Forelimb muscle (tissue), 1 donor: ENCODE measurements around the gene USP46. TPM values are rescaled to one million over a fixed set of nuclear protein-coding genes. Genes with fewer than 3 reads are reported as not detected.

Experiments
- DNase-seq: peaks from one replicate; pipeline ENCODE4 v3.0.0-alpha.2; 2013; ENCODE audit warnings: low read depth
- polyA plus RNA-seq: library from polyadenylated mRNA; unstranded; fragments of 120-200 nt; gene quantifications from one replicate; pipeline ENCODE4 v1.2.1, GENCODE V29; 2013; ENCODE audit not compliant: insufficient read length

USP46 gene
- polyA plus RNA-seq, 1 donor: 29.0 TPM

- no peak for DNase-seq
These were observed 1.8 kb downstream of the USP46 start for GRCh38 chr4:52657292-52657617.

DNA sequence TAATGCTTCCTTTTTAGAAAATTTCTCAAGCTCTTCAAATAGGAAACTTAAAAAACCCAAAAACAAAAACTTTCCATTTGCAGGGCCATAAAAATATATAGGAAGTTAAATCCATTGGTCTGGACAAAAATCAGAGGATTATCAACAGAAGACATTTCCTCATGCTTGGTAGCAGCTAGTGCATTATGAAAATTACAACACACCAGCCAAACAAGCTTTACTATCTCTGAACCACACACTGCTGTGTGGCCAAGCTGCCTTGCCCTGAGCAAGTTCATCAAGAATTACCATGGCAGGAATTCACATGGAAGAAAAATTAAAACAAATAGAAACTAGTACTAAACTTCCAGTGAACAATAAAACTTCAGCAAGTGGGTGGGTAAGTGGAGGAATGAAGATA is 3.6 kb downstream of the USP46 start:
- no peak for DNase-seq

GRCh38 chr4:52651996-52652672 is 7.0 kb downstream of the USP46 start:
- no peak for DNase-seq

GRCh38 chr4:52648836-52649235 is 10.3 kb downstream of the USP46 start:
- DNase-seq: no peak

DNA sequence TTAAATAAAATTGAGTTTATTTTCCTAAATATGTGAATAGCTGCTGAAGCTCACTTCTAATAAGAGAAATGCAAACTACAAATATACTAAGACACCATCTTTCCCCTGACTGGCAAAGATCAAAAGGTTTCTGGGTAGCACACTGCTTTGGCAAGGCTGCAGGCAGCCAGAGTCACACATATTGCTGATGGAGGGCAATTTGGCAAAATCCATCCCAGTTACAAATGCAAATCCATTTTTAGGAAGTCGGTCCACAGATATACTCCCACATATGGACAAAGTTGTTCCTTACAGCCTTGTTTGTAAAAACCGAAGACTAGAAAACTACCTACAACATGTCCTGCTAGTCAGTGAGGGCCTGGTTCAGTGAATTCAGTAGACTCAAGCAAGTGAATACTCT is 12.4 kb downstream of the USP46 start:
- DNase-seq: no peak

DNA sequence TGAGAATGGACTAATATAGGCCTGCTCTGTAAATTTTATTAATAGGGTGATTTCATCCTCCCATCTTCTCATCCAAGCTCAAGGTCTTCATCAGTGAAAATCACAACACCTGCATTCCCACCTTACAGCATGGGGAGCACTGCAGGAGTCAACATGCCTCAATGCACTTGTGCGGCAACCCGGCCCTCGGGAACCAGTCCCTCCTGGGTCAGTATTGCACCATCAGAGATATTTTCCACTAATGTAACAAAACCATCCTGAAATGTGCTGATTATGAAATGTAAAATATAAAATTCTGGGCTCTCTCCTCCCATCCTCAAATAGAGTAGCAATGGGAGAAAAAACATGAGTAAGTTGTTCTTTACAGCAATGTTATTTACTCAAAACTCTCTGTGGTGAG is 13.0 kb downstream of the USP46 start:
- DNase-seq: no peak

GRCh38 chr4:52645300-52645699 is 13.8 kb downstream of the USP46 start:
- no peak for DNase-seq

DNA sequence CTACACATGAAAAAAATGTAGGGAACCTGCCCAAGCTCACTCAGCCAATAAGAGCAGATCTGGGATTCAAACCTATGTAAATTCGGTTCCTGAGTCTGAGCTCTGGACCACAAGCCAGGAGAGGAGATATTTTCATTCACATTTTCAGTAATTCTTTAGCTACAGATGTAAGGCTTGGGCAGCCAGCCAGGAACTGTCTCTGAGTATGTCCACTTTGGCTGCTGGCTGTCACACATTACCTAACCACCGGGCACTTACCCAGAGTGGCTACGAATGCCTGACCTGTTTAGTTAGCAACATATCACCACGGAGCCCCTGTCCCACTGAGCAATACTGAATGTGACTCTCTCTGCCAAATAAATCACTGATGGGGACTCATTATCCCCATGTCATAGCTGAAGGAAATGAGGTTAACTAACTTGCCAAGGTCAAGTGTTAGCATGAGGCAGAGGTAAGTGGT is 15.3 kb downstream of the USP46 start:
- no peak for DNase-seq

- no peak for DNase-seq
These were observed 15.9 kb downstream of the USP46 start for GRCh38 chr4:52643190-52643589.

DNA sequence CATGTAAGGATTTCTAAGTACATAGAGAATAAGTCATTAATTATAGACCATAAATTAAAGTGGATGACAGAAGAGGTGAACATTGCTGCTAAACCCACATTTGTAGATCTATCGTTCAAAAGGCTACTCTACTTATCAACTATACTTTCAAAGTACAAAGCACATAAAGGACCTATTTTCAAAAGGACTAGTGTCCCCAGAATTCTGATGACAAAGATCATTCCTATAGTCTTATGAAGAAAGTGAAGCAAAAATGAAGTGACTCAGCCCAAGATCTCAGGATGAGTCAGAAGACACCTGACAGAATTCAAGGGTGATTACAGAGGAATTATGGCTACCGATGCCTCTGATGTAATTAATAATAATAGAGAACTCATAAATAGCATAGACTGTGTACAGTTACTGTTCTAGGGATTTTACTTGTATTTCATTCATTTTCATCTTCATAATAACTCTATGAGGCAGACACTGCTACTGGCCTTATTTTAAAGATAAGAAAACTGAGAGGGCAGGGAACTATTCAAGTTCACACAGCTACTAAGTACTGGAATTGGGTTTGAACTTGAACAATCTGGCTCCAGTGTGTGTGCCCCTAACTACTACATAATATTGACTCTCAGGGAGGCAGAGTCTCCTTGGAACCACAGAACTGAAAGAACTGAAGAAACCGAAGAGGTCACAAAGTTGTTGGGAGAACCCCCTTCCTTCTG is 17.1 kb downstream of the USP46 start:
- no peak for DNase-seq

- DNase-seq: no peak
These were observed 18.1 kb downstream of the USP46 start for GRCh38 chr4:52640808-52641565.

DNA sequence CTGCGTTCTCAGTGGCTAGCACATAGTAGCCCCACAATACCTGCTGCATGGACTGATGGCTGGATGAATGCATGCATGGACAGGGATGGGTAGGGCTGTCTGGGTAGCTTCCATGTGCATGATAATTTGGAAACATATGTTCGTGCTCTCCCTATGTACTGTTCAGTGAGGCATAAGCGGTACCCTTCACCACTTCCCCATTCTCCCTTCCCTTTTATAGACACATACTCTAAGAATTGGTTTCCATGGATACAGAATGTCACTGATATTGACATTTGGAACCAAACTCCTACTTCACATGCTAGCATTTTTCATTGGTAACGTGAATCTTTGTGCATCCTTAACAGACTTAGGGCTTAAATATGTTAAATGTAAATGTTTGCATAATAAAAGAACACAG is 20.4 kb downstream of the USP46 start:
- no peak for DNase-seq

DNA sequence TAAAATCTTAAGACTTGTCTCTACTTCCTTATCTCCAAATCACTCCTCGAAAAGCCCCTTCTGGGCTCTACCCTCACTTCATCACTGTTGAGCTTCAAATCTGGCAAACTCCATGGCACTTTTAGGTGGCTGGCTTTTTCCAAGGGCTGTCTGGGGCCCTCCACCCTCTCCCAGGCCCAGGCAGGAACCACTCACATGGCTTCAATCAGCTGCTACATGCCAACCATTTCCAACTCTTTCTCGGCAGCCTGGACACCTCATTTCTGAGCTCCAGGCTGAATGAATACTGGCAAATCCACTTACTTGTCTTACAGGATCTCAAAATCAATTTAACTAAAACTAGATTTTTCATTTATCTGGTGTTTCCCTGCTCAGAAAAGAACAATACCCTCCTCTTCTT is 22.0 kb downstream of the USP46 start:
- no peak for DNase-seq

- DNase-seq: no peak
These were observed 23.5 kb downstream of the USP46 start for GRCh38 chr4:52635560-52635959.

GRCh38 chr4:52635130-52635529 is 24.0 kb downstream of the USP46 start:
- no peak for DNase-seq

DNA sequence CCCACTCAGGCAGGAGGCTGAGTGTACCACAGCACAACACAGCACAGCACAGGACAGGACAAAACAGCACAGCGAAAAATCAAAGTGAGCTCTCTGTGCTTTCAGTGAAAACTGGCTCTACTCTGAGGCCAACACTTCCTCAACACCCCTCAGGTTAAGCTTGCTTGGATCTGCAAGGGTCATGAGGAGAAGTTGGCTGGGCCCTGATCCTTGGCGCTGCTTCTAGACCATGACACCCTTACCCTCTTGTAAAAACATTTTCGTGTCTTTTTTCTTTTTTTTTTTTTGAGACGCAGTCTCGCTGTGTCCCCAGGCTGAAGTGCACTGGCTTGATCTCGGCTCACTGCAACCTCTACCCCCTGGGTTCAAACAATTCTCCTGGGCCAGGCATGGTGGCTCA is 25.3 kb downstream of the USP46 start:
- no peak for DNase-seq

DNA sequence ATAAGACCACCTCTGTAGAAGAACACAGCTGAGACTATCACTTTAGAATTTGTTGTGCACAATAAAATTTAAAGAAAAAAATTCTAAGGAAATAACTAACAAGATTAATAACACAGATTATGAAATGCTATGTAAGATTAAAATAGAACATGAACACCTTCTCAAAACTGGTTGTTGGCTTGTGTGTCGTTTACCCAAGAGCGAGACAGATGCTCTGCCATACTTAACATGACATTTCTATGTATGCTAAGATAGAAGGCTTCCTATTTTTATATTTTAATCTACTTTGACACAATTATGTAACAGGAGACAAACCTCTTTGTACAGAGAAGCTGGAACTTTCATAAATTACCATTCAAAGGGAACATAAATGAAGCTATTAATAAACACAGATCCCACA is 30.1 kb downstream of the USP46 start:
- no peak for DNase-seq

DNA sequence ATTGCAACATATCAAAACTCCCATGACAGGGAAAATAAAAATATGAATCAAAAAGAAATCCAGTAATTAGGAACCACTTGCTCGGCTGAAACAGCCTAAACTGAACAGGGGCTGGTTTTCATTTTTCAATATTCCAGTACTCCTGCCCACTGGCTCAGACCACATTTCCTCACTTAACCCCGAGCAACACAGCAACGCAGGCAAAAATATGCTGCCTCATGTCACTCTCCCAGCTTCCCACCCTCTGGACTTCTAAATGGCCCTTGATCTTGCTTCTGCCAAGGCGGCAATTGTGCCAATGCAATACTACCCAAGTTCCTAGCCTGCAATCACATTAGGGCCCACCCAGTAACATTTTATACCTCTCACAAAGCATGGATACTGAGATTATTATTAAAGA is 30.6 kb downstream of the USP46 start:
- DNase-seq: no peak

GRCh38 chr4:52627876-52628275 is 31.2 kb downstream of the USP46 start:
- DNase-seq: no peak

- no peak for DNase-seq
These were observed 33.9 kb downstream of the USP46 start for GRCh38 chr4:52625216-52625615.

DNA sequence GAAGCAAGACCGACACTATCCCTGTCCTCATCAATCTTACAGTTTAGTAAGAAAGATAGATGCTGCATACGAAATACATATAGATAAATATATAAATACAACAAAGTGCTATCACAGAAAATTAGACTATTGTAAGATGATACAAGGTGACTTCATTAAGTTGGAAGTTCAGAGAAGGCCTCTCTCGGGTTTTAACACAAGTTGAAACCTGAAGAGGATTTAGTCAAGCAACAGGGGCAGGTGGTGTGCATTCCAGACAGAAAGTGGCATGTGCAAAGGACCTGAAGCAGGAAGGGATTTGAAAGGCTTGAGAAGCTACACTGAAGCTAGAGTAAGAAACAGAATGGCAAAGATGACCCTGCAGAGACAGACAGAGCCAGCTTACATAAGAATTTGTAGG is 36.5 kb downstream of the USP46 start:
- DNase-seq: no peak

GRCh38 chr4:52621567-52621966 is 37.5 kb downstream of the USP46 start:
- DNase-seq: no peak

DNA sequence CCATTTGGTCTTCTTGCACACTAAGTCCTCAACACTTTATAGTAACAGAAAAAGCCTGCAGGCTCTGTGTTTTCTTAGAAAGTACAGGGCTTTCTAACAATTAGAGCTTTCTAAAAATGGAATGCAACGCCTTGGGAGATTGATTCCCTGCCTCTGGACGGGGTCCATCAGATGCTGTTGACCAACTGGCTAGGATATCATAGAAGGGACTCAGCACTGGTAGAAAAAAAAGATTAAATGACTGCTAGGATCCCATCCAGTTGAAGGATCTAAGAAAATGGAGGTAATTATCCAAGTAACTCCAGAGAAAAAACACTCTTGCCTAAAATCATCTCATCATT is 39.5 kb downstream of the USP46 start:
- DNase-seq: no peak
